SK-N-SH (cell line): ENCODE data around the gene KLHDC8B. TPM values are rescaled to one million over a fixed set of nuclear protein-coding genes. Genes with fewer than 3 reads are reported as not detected.
A peak's percentile ranks its signal among the peaks of the same experiment; 100 is the strongest.

ENCODE experiments used
- CTCF ChIA-PET: fragments of 300-600, 350-600 bp; formaldehyde crosslinking; extraction: SDS; loops from one replicate; lab custom pipeline; 2021; lab: Yijun Ruan, JAX
- POLR2A ChIA-PET: fragments of 350-600 bp; sonication (Branson Sonifier 250); formaldehyde crosslinking; extraction: SDS; loops from one replicate; lab custom pipeline; 2020; ENCODE audit warnings: antibody characterized with exemption, inconsistent platforms; lab: Yijun Ruan, JAX
- DNase-seq: peaks from one replicate; pipeline ENCODE4 v3.0.0; 2012
- H2AFZ ChIP-seq: fragments of 200-600 bp; sonication (generic); 2 replicates; pipeline ENCODE4 v1.8.1; 2016; ENCODE audit warnings: antibody characterized with exemption, mild to moderate bottlenecking, low read depth
- H3F3A ChIP-seq: fragments of 200-600 bp; sonication (generic); replicated peaks from 2 replicates; pipeline ENCODE3; 2016; ENCODE audit warnings: antibody characterized with exemption, mild to moderate bottlenecking; ENCODE audit not compliant: insufficient read depth
- H3K27ac ChIP-seq, 2 experiments: fragments of 200-500 bp in 1 of 2; fragments of 200-600 bp in 1 of 2; sonication (Bioruptor generic) in 1 of 2; sonication (generic), shearing (Covaris generic) in 1 of 2; 2 replicates each; pipeline versions ENCODE4 v1.5.1 to v1.6.1; 2014 to 2016; ENCODE audit warnings: low read depth in 2 of 2, inconsistent platforms in 1 of 2, low read length in 1 of 2, mild to moderate bottlenecking in 1 of 2, mixed read lengths in 1 of 2
- H3K27me3 ChIP-seq: fragments of 200-600 bp; sonication (generic), shearing (Covaris generic); 2 replicates; pipeline ENCODE4 v1.6.1; 2016; ENCODE audit warnings: mixed run types; ENCODE audit not compliant: insufficient read depth
- H3K36me3 ChIP-seq, 2 experiments: fragments of 200-500 bp in 1 of 2; fragments of 200-600 bp in 1 of 2; sonication (Bioruptor generic) in 1 of 2; sonication (generic) in 1 of 2; replicated peaks in 1 of 2; 2 replicates each; pipeline versions ENCODE3 to v1.5.1; 2014 to 2016; ENCODE audit warnings: low read length in 1 of 2, mild to moderate bottlenecking in 1 of 2; ENCODE audit not compliant: insufficient read depth in 2 of 2, control insufficient read depth in 1 of 2
- H3K4me1 ChIP-seq, 2 experiments: fragments of 200-500 bp in 1 of 2; fragments of 200-600 bp in 1 of 2; sonication (Bioruptor generic) in 1 of 2; sonication (generic), shearing (Covaris generic) in 1 of 2; 2 replicates each; pipeline versions ENCODE4 v1.5.1 to v1.6.1; 2014 to 2016; ENCODE audit warnings: low read depth in 1 of 2, low read length in 1 of 2, mixed run types in 1 of 2; ENCODE audit not compliant: insufficient read depth in 2 of 2, control insufficient read depth in 1 of 2
- H3K4me2 ChIP-seq: fragments of 200-600 bp; sonication (generic), shearing (Covaris generic); 2 replicates; pipeline ENCODE4 v1.6.1; 2017; ENCODE audit warnings: mixed run types
- H3K4me3 ChIP-seq, 2 experiments: fragments of 200-500 bp in 1 of 2; fragments of 200-600 bp in 1 of 2; sonication (Bioruptor generic) in 1 of 2; sonication (generic), shearing (Covaris generic) in 1 of 2; 2 replicates each; pipeline versions ENCODE4 v1.5.1 to v1.8.1; 2014 to 2016; ENCODE audit warnings: low read depth in 2 of 2, inconsistent platforms in 1 of 2, low read length in 1 of 2, mild to moderate bottlenecking in 1 of 2, mixed read lengths in 1 of 2, moderate library complexity in 1 of 2
- H3K79me2 ChIP-seq: fragments of 200-600 bp; sonication (generic); 2 replicates; pipeline ENCODE4 v1.8.1; 2017; ENCODE audit warnings: mild to moderate bottlenecking; ENCODE audit not compliant: insufficient read depth
- H3K9ac ChIP-seq: fragments of 200-600 bp; sonication (generic); 2 replicates; pipeline ENCODE4 v1.6.1; 2017; ENCODE audit warnings: mixed run types
- H3K9me2 ChIP-seq: fragments of 200-600 bp; sonication (generic); 2 replicates; pipeline ENCODE4 v1.6.1; 2017; ENCODE audit warnings: mixed run types
- H3K9me3 ChIP-seq: fragments of 200-600 bp; sonication (generic); 2 replicates; pipeline ENCODE4 v1.6.1; 2017; ENCODE audit warnings: mixed run types, mild to moderate bottlenecking, moderate library complexity
- H4K20me1 ChIP-seq: fragments of 200-600 bp; sonication (generic); 2 replicates; pipeline ENCODE4 v1.6.1; 2017; ENCODE audit warnings: mild to moderate bottlenecking, mixed run types; ENCODE audit not compliant: insufficient read depth
- ELF1 ChIP-seq: IDR thresholded peaks from 2 replicates; pipeline ENCODE4 v1.4.0; 2012
- EZH2phosphoT487 ChIP-seq: fragments of 200-600 bp; sonication (generic); IDR thresholded peaks from 2 replicates; pipeline ENCODE4 v1.6.1; 2017; ENCODE audit warnings: low read depth, mixed run types, mild to moderate bottlenecking, antibody characterized with exemption, moderate library complexity, borderline replicate concordance
- FOSL2 ChIP-seq: IDR thresholded peaks from 2 replicates; pipeline ENCODE4 v1.4.0; 2012; ENCODE audit warnings: low read depth, mild to moderate bottlenecking, moderate library complexity, borderline replicate concordance
- FOXJ3 ChIP-seq: sonication (generic); formaldehyde crosslinking; IDR thresholded peaks from 2 replicates; pipeline ENCODE4 v1.5.1; 2020; ENCODE audit warnings: mild to moderate bottlenecking, missing genetic modification reagents
- GABPA ChIP-seq: IDR thresholded peaks from 2 replicates; pipeline ENCODE4 v1.4.0; 2012; ENCODE audit warnings: low read depth, mild to moderate bottlenecking
- MEF2A ChIP-seq: IDR thresholded peaks from 2 replicates; pipeline ENCODE4 v1.4.0; 2012; ENCODE audit warnings: low read depth, borderline replicate concordance
- NFIC ChIP-seq: IDR thresholded peaks from 2 replicates; pipeline ENCODE4 v1.4.0; 2012; ENCODE audit warnings: borderline replicate concordance
- NRF1 ChIP-seq: IDR thresholded peaks from 2 replicates; pipeline ENCODE4 v1.6.1; 2012; ENCODE audit warnings: low read depth, mild to moderate bottlenecking, low read length
- SIN3A ChIP-seq: IDR thresholded peaks from 2 replicates; pipeline ENCODE4 v1.6.1; 2012; ENCODE audit warnings: low read depth, mild to moderate bottlenecking, low read length, moderate library complexity, borderline replicate concordance
- SMC3 ChIP-seq: IDR thresholded peaks from 2 replicates; pipeline ENCODE4 v1.6.1; 2012; ENCODE audit warnings: low read depth, low read length, improper control_type of control experiment
- YY1 ChIP-seq: IDR thresholded peaks from 2 replicates; pipeline ENCODE4 v1.4.0; 2012; ENCODE audit warnings: low read depth, mild to moderate bottlenecking
- WGBS: methylation state at CpG from one replicate; pipeline ENCODE4 v1.1.6; 2017; ENCODE audit warnings: low lambda C conversion rate; 5-methylcytosine and 5-hydroxymethylcytosine counted together
- polyA plus RNA-seq, 3 experiments: library from polyadenylated mRNA; depleted of rRNA; stranded (reverse); fragments of >200 nt; gene quantifications; 2 replicates each; pipeline ENCODE4 v1.2.3, GENCODE V29; 2012
- TF ChIP-seq, protein P1 (sequence below): IDR thresholded peaks from 2 replicates; pipeline ENCODE4; 2012
- TF ChIP-seq, protein P2 (sequence below): fragments of 200-600 bp; sonication (generic); IDR thresholded peaks from 2 replicates; pipeline ENCODE4 v1.6.1; 2017; ENCODE audit warnings: antibody characterized with exemption, mild to moderate bottlenecking, moderate library complexity
- TF ChIP-seq, protein P3 (sequence below): fragments of 150-350 bp; IDR thresholded peaks from 2 replicates; pipeline ENCODE4 v1.6.1; 2016; ENCODE audit warnings: mild to moderate bottlenecking, low read depth, low read length
- TF ChIP-seq, protein P4 (sequence below): IDR thresholded peaks from 2 replicates; pipeline ENCODE4 v1.4.0; 2012; ENCODE audit warnings: low read depth
- TF ChIP-seq, protein P5 (sequence below): IDR thresholded peaks from 2 replicates; pipeline ENCODE4 v1.6.1; 2012; ENCODE audit warnings: mild to moderate bottlenecking, low read depth, low read length, moderate library complexity

KLHDC8B gene
- polyA plus RNA-seq, 1 of the 3 experiments (the other 2 are of a cell fraction), result 35.3 TPM

DNA sequence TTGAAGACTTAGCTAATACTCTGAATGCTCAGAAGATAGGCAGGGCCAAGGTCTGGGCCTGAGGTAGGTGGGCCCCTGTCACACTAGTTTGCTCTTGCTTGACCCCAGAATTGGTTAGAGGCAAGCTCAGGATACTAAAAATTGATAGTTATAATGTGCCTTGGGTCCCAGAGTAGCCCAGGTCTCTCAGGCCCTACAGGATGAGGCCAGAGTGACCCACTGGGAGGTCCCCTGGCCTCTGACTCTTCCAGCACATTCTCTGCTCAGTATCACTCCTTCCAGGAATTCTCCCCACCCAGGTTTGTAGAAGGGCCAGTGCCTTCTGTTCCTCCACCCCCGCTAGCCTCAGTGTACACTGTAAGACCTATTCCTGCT, 667 bp upstream of the KLHDC8B start:
- no peak for DNase-seq
- H3K4me2 ChIP-seq, result peak overlapping the region; percentile 98
- peak overlapping the region; percentile 81 to 90 for H3K4me3 ChIP-seq
- TF ChIP-seq NFIC (no peak), SIN3A (no peak), NRF1 (no peak), GABPA (no peak), MEF2A (no peak), FOSL2 (no peak), FOXJ3 (CRISPR knock-in tag) (no peak)
- TF ChIP-seq, protein P1, sequence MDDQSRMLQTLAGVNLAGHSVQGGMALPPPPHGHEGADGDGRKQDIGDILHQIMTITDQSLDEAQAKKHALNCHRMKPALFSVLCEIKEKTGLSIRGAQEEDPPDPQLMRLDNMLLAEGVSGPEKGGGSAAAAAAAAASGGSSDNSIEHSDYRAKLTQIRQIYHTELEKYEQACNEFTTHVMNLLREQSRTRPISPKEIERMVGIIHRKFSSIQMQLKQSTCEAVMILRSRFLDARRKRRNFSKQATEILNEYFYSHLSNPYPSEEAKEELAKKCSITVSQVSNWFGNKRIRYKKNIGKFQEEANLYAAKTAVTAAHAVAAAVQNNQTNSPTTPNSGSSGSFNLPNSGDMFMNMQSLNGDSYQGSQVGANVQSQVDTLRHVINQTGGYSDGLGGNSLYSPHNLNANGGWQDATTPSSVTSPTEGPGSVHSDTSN, result no peak
- TF ChIP-seq, protein P2, sequence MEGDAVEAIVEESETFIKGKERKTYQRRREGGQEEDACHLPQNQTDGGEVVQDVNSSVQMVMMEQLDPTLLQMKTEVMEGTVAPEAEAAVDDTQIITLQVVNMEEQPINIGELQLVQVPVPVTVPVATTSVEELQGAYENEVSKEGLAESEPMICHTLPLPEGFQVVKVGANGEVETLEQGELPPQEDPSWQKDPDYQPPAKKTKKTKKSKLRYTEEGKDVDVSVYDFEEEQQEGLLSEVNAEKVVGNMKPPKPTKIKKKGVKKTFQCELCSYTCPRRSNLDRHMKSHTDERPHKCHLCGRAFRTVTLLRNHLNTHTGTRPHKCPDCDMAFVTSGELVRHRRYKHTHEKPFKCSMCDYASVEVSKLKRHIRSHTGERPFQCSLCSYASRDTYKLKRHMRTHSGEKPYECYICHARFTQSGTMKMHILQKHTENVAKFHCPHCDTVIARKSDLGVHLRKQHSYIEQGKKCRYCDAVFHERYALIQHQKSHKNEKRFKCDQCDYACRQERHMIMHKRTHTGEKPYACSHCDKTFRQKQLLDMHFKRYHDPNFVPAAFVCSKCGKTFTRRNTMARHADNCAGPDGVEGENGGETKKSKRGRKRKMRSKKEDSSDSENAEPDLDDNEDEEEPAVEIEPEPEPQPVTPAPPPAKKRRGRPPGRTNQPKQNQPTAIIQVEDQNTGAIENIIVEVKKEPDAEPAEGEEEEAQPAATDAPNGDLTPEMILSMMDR, result no peak
- TF ChIP-seq, protein P3, sequence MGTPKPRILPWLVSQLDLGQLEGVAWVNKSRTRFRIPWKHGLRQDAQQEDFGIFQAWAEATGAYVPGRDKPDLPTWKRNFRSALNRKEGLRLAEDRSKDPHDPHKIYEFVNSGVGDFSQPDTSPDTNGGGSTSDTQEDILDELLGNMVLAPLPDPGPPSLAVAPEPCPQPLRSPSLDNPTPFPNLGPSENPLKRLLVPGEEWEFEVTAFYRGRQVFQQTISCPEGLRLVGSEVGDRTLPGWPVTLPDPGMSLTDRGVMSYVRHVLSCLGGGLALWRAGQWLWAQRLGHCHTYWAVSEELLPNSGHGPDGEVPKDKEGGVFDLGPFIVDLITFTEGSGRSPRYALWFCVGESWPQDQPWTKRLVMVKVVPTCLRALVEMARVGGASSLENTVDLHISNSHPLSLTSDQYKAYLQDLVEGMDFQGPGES, result no peak
- TF ChIP-seq, all 33 proteins: peak for 0
- no peaks in the 10 kb centered on the region for H3K27me3 ChIP-seq
- H4K20me1 ChIP-seq, result no peaks in the 10 kb centered on the region
- peaks cover 0 to 14% of the 10 kb centered on the region in 2 experiments for H3K36me3 ChIP-seq
- 0% methylated on average over 1 of the region's 1 CpG for WGBS
- peak overlapping the region; percentile 70 to 99 for H3K27ac ChIP-seq
- CTCF ChIA-PET, result interaction anchor here (0.6 to 3.5 kb wide), 38 partner anchors 9 to 499 kb away, joined by 3 to 26 read pairs (median 4); partner anchors contain the start of genes C3orf62, LAMB2, NDUFAF3 and TCTA
- H3K9me2 ChIP-seq, result no peaks in the 10 kb centered on the region
- H2AFZ ChIP-seq, result peak overlapping the region; percentile 99
- H3K9me3 ChIP-seq, result no peaks in the 10 kb centered on the region
- POLR2A ChIA-PET, result interaction anchor here (0.8 to 2.8 kb wide), 7 partner anchors 37 to 279 kb away, joined by 3 to 11 read pairs (median 4); partner anchors contain the start of genes LAMB2, QRICH1 and RHOA
- H3K4me1 ChIP-seq, result peaks cover 14 to 54% of the 10 kb centered on the region in 2 experiments
- H3K79me2 ChIP-seq, result peaks cover 33% of the 10 kb centered on the region
- H3F3A ChIP-seq, result no peaks in the 10 kb centered on the region
- H3K9ac ChIP-seq, result peak overlapping the region; percentile 71

DNA sequence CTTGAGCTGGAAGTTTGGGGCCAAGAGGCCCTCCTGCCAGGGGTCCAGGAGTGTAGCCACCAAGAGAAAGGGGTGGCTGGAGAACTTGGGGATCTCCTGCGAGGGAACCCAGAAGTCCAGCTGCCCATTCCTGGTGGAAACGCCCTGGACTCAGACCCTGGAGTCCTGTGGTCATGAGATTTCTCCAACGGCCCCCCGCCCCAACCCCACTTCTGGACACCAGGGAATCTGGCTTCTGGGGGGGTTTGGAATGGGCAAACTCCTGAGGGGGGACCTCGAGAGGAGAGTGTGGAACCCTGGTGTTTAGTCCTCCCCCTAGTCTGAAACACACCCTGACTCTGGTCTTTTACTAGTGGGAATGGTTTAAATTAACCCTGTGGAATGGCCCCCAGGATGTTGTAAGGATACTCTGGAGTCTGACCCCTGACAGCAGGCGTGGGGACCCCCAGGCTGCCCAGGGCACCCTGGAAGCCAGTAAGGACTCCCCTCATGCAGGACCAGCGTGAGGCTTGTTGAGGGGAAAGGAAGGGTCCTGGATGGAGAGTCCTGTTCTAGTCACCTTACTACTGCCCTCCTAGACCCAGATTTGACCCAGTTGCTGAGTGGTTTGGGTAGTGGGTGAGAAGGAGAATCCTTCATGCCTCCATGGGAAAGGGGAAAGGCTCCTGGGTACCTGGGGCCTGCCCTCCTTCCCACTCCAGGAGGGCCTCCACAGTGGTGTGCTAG, 540 bp downstream of the KLHDC8B start:
- WGBS, result 51% methylated on average over 3 of the region's 7 CpGs
- Histone ChIP-seq H3K9ac (peak overlapping the region; percentile 71), H3K9me2 (no peaks in the 10 kb centered on the region), H3K4me1 (peaks cover 11 to 51% of the 10 kb centered on the region in 2 experiments), H3K9me3 (no peaks in the 10 kb centered on the region), H3K4me3 (peak overlapping the region; percentile 81 to 90), H3K79me2 (peaks cover 25% of the 10 kb centered on the region), H3K27me3 (no peaks in the 10 kb centered on the region), H3K27ac (peak overlapping the region; percentile 70 to 99; a peak in 3 of 4 replicates), H3K36me3 (peaks cover 0 to 21% of the 10 kb centered on the region in 2 experiments), H3F3A (no peaks in the 10 kb centered on the region), H4K20me1 (no peaks in the 10 kb centered on the region), H3K4me2 (peak overlapping the region; percentile 98), H2AFZ (peak overlapping the region; percentile 99)
- DNase-seq, result no peak
- POLR2A ChIA-PET, result interaction anchor here (0.6 to 2.8 kb wide), 8 partner anchors 38 to 277 kb away, joined by 3 to 13 read pairs (median 4); partner anchors contain the start of genes C3orf62, LAMB2 and QRICH1
- CTCF ChIA-PET, result interaction anchor here (0.7 to 3.5 kb wide), 26 partner anchors 10 to 498 kb away, joined by 3 to 26 read pairs (median 5); partner anchors contain the start of genes C3orf62, LAMB2, NDUFAF3 and USP19
- TF ChIP-seq ELF1, result no peak
- TF ChIP-seq, protein P4, sequence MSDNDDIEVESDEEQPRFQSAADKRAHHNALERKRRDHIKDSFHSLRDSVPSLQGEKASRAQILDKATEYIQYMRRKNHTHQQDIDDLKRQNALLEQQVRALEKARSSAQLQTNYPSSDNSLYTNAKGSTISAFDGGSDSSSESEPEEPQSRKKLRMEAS, result no peak
- no peak for TF ChIP-seq SMC3
- TF ChIP-seq, protein P5, sequence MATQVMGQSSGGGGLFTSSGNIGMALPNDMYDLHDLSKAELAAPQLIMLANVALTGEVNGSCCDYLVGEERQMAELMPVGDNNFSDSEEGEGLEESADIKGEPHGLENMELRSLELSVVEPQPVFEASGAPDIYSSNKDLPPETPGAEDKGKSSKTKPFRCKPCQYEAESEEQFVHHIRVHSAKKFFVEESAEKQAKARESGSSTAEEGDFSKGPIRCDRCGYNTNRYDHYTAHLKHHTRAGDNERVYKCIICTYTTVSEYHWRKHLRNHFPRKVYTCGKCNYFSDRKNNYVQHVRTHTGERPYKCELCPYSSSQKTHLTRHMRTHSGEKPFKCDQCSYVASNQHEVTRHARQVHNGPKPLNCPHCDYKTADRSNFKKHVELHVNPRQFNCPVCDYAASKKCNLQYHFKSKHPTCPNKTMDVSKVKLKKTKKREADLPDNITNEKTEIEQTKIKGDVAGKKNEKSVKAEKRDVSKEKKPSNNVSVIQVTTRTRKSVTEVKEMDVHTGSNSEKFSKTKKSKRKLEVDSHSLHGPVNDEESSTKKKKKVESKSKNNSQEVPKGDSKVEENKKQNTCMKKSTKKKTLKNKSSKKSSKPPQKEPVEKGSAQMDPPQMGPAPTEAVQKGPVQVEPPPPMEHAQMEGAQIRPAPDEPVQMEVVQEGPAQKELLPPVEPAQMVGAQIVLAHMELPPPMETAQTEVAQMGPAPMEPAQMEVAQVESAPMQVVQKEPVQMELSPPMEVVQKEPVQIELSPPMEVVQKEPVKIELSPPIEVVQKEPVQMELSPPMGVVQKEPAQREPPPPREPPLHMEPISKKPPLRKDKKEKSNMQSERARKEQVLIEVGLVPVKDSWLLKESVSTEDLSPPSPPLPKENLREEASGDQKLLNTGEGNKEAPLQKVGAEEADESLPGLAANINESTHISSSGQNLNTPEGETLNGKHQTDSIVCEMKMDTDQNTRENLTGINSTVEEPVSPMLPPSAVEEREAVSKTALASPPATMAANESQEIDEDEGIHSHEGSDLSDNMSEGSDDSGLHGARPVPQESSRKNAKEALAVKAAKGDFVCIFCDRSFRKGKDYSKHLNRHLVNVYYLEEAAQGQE, result no peak
- TF ChIP-seq EZH2phosphoT487, result no peak
- no peak for TF ChIP-seq YY1
- TF ChIP-seq MEF2A, result no peak
